ENCODE measurements around the gene SLC6A19. TPM values are rescaled to one million over a fixed set of nuclear protein-coding genes. Genes with fewer than 3 reads are reported as not detected.

Gene SLC6A19
- total and polyA plus RNA-seq, 4 donors: 0.17 to 4.9 (median 0.91) TPM

- H3K9me3 ChIP-seq (ENCODE audit: control insufficient read depth in 4 of 4, low read length in 3 of 4): peaks cover 0 to 2% (median 0%) of the 10 kb centered on the region in 4 donors
- no peaks in the 10 kb centered on the region for H3K27me3 ChIP-seq (ENCODE audit: control insufficient read depth in 4 of 4, insufficient read depth in 4 of 4, low read length in 3 of 4)
- no peak overlapping the region for H3K27ac ChIP-seq (ENCODE audit: low read depth in 1 of 2, low read length in 2 of 2)
- H3K36me3 ChIP-seq (ENCODE audit: control insufficient read depth in 4 of 4, insufficient read depth in 3 of 4, low read depth in 1 of 4, low read length in 3 of 4): no peaks in the 10 kb centered on the region
- no peaks in the 10 kb centered on the region for H3K4me1 ChIP-seq (ENCODE audit: control insufficient read depth in 4 of 4, insufficient read depth in 4 of 4, low read length in 3 of 4)
- TF ChIP-seq, protein P1, sequence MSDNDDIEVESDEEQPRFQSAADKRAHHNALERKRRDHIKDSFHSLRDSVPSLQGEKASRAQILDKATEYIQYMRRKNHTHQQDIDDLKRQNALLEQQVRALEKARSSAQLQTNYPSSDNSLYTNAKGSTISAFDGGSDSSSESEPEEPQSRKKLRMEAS (IDR thresholded peaks at IDR 0.05): no peak
- TF ChIP-seq HNF4G (IDR thresholded peaks at IDR 0.05) (no peak), RAD21 (IDR thresholded peaks at IDR 0.05) (no peak), SP1 (IDR thresholded peaks at IDR 0.05) (no peak), JUND (IDR thresholded peaks at IDR 0.05) (no peak), ZBTB33 (IDR thresholded peaks at IDR 0.05) (no peak), GABPA (IDR thresholded peaks at IDR 0.05 in 1 of 2, conservative IDR thresholded peaks at IDR 0.05 in 1 of 2) (no peak), YY1 (IDR thresholded peaks at IDR 0.05) (no peak), NR2F2 (IDR thresholded peaks at IDR 0.05) (no peak), RXRA (IDR thresholded peaks at IDR 0.05) (no peak), EGR1 (IDR thresholded peaks at IDR 0.05; ENCODE audit: low read depth in 2 of 2) (no peak), HNF4A (conservative IDR thresholded peaks at IDR 0.05) (no peak), TAF1 (conservative IDR thresholded peaks at IDR 0.05) (no peak), ATF3 (IDR thresholded peaks at IDR 0.05) (no peak), FOXA1 (IDR thresholded peaks at IDR 0.05) (no peak), FOXA2 (IDR thresholded peaks at IDR 0.05) (no peak)
- TF ChIP-seq, protein P2, sequence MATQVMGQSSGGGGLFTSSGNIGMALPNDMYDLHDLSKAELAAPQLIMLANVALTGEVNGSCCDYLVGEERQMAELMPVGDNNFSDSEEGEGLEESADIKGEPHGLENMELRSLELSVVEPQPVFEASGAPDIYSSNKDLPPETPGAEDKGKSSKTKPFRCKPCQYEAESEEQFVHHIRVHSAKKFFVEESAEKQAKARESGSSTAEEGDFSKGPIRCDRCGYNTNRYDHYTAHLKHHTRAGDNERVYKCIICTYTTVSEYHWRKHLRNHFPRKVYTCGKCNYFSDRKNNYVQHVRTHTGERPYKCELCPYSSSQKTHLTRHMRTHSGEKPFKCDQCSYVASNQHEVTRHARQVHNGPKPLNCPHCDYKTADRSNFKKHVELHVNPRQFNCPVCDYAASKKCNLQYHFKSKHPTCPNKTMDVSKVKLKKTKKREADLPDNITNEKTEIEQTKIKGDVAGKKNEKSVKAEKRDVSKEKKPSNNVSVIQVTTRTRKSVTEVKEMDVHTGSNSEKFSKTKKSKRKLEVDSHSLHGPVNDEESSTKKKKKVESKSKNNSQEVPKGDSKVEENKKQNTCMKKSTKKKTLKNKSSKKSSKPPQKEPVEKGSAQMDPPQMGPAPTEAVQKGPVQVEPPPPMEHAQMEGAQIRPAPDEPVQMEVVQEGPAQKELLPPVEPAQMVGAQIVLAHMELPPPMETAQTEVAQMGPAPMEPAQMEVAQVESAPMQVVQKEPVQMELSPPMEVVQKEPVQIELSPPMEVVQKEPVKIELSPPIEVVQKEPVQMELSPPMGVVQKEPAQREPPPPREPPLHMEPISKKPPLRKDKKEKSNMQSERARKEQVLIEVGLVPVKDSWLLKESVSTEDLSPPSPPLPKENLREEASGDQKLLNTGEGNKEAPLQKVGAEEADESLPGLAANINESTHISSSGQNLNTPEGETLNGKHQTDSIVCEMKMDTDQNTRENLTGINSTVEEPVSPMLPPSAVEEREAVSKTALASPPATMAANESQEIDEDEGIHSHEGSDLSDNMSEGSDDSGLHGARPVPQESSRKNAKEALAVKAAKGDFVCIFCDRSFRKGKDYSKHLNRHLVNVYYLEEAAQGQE (IDR thresholded peaks at IDR 0.05): no peak
- TF ChIP-seq, protein P3, sequence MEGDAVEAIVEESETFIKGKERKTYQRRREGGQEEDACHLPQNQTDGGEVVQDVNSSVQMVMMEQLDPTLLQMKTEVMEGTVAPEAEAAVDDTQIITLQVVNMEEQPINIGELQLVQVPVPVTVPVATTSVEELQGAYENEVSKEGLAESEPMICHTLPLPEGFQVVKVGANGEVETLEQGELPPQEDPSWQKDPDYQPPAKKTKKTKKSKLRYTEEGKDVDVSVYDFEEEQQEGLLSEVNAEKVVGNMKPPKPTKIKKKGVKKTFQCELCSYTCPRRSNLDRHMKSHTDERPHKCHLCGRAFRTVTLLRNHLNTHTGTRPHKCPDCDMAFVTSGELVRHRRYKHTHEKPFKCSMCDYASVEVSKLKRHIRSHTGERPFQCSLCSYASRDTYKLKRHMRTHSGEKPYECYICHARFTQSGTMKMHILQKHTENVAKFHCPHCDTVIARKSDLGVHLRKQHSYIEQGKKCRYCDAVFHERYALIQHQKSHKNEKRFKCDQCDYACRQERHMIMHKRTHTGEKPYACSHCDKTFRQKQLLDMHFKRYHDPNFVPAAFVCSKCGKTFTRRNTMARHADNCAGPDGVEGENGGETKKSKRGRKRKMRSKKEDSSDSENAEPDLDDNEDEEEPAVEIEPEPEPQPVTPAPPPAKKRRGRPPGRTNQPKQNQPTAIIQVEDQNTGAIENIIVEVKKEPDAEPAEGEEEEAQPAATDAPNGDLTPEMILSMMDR (IDR thresholded peaks at IDR 0.05; ENCODE audit: low read depth, low read length, missing input control): no peak
- H3K9ac ChIP-seq (ENCODE audit: low read depth in 1 of 2, low read length in 2 of 2): no peak overlapping the region
- WGBS: 92% methylated on average over 23 of the region's 23 CpGs
- no peak overlapping the region for H3K4me3 ChIP-seq (ENCODE audit: low read depth in 1 of 3, low read length in 3 of 3)
- no peak for DNase-seq (ENCODE audit: low spot score)
Observed at GRCh38 chr5:1215320-1216096, 14.1 kb downstream of the SLC6A19 start.
